Measurements from ENCODE around the gene CNTN6.

CNTN6 gene

GRCh38 chr3:1448443-1448842 is 355.6 kb downstream of the CNTN6 start:
- no peaks in the 10 kb centered on the region for H3K27me3 Mint-ChIP-seq (ENCODE audit: low read depth)
- H3K4me1 Mint-ChIP-seq (ENCODE audit: low read depth): no peaks in the 10 kb centered on the region
- no peaks in the 10 kb centered on the region for H3K36me3 Mint-ChIP-seq (ENCODE audit: low read depth)
- no peak overlapping the region for H3K27ac Mint-ChIP-seq
- no peak overlapping the region for H3K4me3 Mint-ChIP-seq
- H3K9me3 Mint-ChIP-seq: peaks cover 5% of the 10 kb centered on the region

Measured in T-helper 1 cell treated with Interleukin-12 subunit alpha and Interleukin-12 subunit beta and Interleukin-4 antibody, amounts not matched to agents 30 μg/mL and 1 μg/mL, for 36 hours (primary cell).